GM18870 (cell line): ENCODE data around the gene RBM24.

Experiments
- ATAC-seq: cut with Tn5 transposase; IDR thresholded peaks from one replicate; pipeline ENCODE4 v1.9.1; 2021; ENCODE audit warnings: moderate library complexity; ENCODE audit not compliant: unreplicated experiment

RBM24 gene

GRCh38 chr6:17341117-17341805, 60.1 kb downstream of the RBM24 start:
- no peak for ATAC-seq

- ATAC-seq, result no peak
Observed at GRCh38 chr6:17341891-17342290, 60.7 kb downstream of the RBM24 start.

GRCh38 chr6:17343215-17343614, 62.1 kb downstream of the RBM24 start:
- ATAC-seq, result no peak
